ENCODE results near the gene COG1. TPM values are rescaled to one million over a fixed set of nuclear protein-coding genes. Genes with fewer than 3 reads are reported as not detected.

COG1 gene
- total RNA-seq, 2 experiments from 2014 or later: 38.3 to 44.1 TPM

- ChIA-PET CTCF (ENCODE audit: unreplicated experiment) (no interaction called here), POLR2A (no interaction called here)
- H3K4me3 ChIP-seq (ENCODE audit: low read depth, low read length, poor library complexity, severe bottlenecking): no peak overlapping the region
- no TSS peak for BruUV-seq (replicated peaks)
- H3K27ac ChIP-seq (ENCODE audit: low read depth, low read length, poor library complexity, severe bottlenecking): no peak overlapping the region
- no peak overlapping the region for H3K4me2 ChIP-seq (ENCODE audit: low read length)
- DNase-seq (ENCODE audit: low spot score): no peak
- intact Hi-C loops (cut with micrococcal nuclease; ENCODE audit: unreplicated experiment): no loop called here
- TF ChIP-seq, protein P1, sequence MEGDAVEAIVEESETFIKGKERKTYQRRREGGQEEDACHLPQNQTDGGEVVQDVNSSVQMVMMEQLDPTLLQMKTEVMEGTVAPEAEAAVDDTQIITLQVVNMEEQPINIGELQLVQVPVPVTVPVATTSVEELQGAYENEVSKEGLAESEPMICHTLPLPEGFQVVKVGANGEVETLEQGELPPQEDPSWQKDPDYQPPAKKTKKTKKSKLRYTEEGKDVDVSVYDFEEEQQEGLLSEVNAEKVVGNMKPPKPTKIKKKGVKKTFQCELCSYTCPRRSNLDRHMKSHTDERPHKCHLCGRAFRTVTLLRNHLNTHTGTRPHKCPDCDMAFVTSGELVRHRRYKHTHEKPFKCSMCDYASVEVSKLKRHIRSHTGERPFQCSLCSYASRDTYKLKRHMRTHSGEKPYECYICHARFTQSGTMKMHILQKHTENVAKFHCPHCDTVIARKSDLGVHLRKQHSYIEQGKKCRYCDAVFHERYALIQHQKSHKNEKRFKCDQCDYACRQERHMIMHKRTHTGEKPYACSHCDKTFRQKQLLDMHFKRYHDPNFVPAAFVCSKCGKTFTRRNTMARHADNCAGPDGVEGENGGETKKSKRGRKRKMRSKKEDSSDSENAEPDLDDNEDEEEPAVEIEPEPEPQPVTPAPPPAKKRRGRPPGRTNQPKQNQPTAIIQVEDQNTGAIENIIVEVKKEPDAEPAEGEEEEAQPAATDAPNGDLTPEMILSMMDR (conservative IDR thresholded peaks at IDR 0.05; ENCODE audit: low read length): no peak
- TF ChIP-seq EZH2phosphoT487 (IDR thresholded peaks at IDR 0.05; ENCODE audit: borderline replicate concordance, low read depth, low read length): no peak
- no peaks in the 10 kb centered on the region for H3K9me2 ChIP-seq (ENCODE audit: insufficient read depth, low read length)
- no peak overlapping the region for H2AFZ ChIP-seq (ENCODE audit: low read length)
- no peaks in the 10 kb centered on the region for H4K20me1 ChIP-seq (ENCODE audit: insufficient read depth, low read length)
- peaks cover 12% of the 10 kb centered on the region for H3K4me1 ChIP-seq (ENCODE audit: insufficient read depth, low read length, poor library complexity, severe bottlenecking)
- H3K36me3 ChIP-seq (ENCODE audit: insufficient read depth, low read length): peaks cover 70% of the 10 kb centered on the region
- no peaks in the 10 kb centered on the region for H3K9me3 ChIP-seq (ENCODE audit: low read length)
- H3K79me2 ChIP-seq (ENCODE audit: insufficient read depth, low read depth, low read length): peaks cover 6% of the 10 kb centered on the region
These were observed 5.5 kb downstream of the COG1 start for GRCh38 chr17:73198201-73198929.

GRCh38 chr17:73198930-73199260 is 6.0 kb downstream of the COG1 start:
- ChIA-PET POLR2A (no interaction called here), CTCF (ENCODE audit: unreplicated experiment) (no interaction called here)
- BruUV-seq (replicated peaks): no TSS peak
- H3K9me3 ChIP-seq (ENCODE audit: low read length): no peaks in the 10 kb centered on the region
- TF ChIP-seq, protein P1 (conservative IDR thresholded peaks at IDR 0.05; ENCODE audit: low read length): no peak
- TF ChIP-seq EZH2phosphoT487 (IDR thresholded peaks at IDR 0.05; ENCODE audit: borderline replicate concordance, low read depth, low read length): no peak
- no peaks in the 10 kb centered on the region for H3K9me2 ChIP-seq (ENCODE audit: insufficient read depth, low read length)
- H4K20me1 ChIP-seq (ENCODE audit: insufficient read depth, low read length): no peaks in the 10 kb centered on the region
- no peak overlapping the region for H3K4me2 ChIP-seq (ENCODE audit: low read length)
- peaks cover 1% of the 10 kb centered on the region; the same call in 1 of the 2 replicates for H3K79me2 ChIP-seq (ENCODE audit: insufficient read depth, low read depth, low read length)
- peaks cover 75% of the 10 kb centered on the region for H3K36me3 ChIP-seq (ENCODE audit: insufficient read depth, low read length)
- H3K27ac ChIP-seq (ENCODE audit: low read depth, low read length, poor library complexity, severe bottlenecking): no peak overlapping the region
- H3K4me3 ChIP-seq (ENCODE audit: low read depth, low read length, poor library complexity, severe bottlenecking): no peak overlapping the region
- intact Hi-C loops (cut with micrococcal nuclease; ENCODE audit: unreplicated experiment): no loop called here
- DNase-seq (ENCODE audit: low spot score): no peak
- no peak overlapping the region for H2AFZ ChIP-seq (ENCODE audit: low read length)
- peaks cover 7% of the 10 kb centered on the region for H3K4me1 ChIP-seq (ENCODE audit: insufficient read depth, low read length, poor library complexity, severe bottlenecking)

- BruUV-seq (replicated peaks): no TSS peak
- POLR2A ChIA-PET: no interaction called here
- Histone ChIP-seq H3K27ac (ENCODE audit: low read depth, low read length, poor library complexity, severe bottlenecking) (no peak overlapping the region), H3K36me3 (ENCODE audit: insufficient read depth, low read length) (peaks cover 83% of the 10 kb centered on the region), H4K20me1 (ENCODE audit: insufficient read depth, low read length) (no peaks in the 10 kb centered on the region), H3K4me1 (ENCODE audit: insufficient read depth, low read length, poor library complexity, severe bottlenecking) (peaks cover 5% of the 10 kb centered on the region), H3K4me3 (ENCODE audit: low read depth, low read length, poor library complexity, severe bottlenecking) (no peak overlapping the region), H3K4me2 (ENCODE audit: low read length) (no peak overlapping the region), H3K9me2 (ENCODE audit: insufficient read depth, low read length) (no peaks in the 10 kb centered on the region), H3K9me3 (ENCODE audit: low read length) (no peaks in the 10 kb centered on the region), H3K79me2 (ENCODE audit: insufficient read depth, low read depth, low read length) (no peaks in the 10 kb centered on the region), H2AFZ (ENCODE audit: low read length) (no peak overlapping the region)
- CTCF ChIA-PET (ENCODE audit: unreplicated experiment): no interaction called here
- no peak for DNase-seq (ENCODE audit: low spot score)
- intact Hi-C loops (cut with micrococcal nuclease; ENCODE audit: unreplicated experiment): no loop called here
- TF ChIP-seq, protein P1 (conservative IDR thresholded peaks at IDR 0.05; ENCODE audit: low read length): no peak
- TF ChIP-seq EZH2phosphoT487 (IDR thresholded peaks at IDR 0.05; ENCODE audit: borderline replicate concordance, low read depth, low read length): no peak
These were observed 7.0 kb downstream of the COG1 start for GRCh38 chr17:73199751-73200317.
